ENCODE data around the gene SMOC2. TPM values are rescaled to one million over a fixed set of nuclear protein-coding genes. Genes with fewer than 3 reads are reported as not detected.

SMOC2 gene
- total and polyA plus RNA-seq, 2 of the 4 experiments (the other 2 are of a cell fraction): not detected

- Histone ChIP-seq H3K18ac (ENCODE audit: low read depth, low read length) (no peak overlapping the region), H3K56ac (ENCODE audit: extremely low read depth, insufficient read depth, low read length) (no peak overlapping the region), H3K4ac (ENCODE audit: low read depth, low read length) (no peak overlapping the region), H2BK15ac (ENCODE audit: low read depth, low read length) (no peak overlapping the region), H3K79me1 (ENCODE audit: low read depth in 1 of 2, low read length in 2 of 2) (no peaks in the 10 kb centered on the region), H4K20me1 (ENCODE audit: insufficient read depth, low read length) (no peaks in the 10 kb centered on the region), H3K4me2 (ENCODE audit: low read depth, low read length) (no peak overlapping the region), H3K9me3 (ENCODE audit: control insufficient read depth, insufficient read depth, low read length) (peaks cover 30% of the 10 kb centered on the region), H4K8ac (ENCODE audit: low read depth in 2 of 2, low read length in 2 of 2) (no peak overlapping the region), H3K36me3 (ENCODE audit: control insufficient read depth, insufficient read depth, low read length) (no peaks in the 10 kb centered on the region), H2BK120ac (ENCODE audit: low read depth, low read length) (no peak overlapping the region), H2AFZ (replicated peaks; ENCODE audit: low read length, poor library complexity) (no peak overlapping the region), H4K5ac (ENCODE audit: low read depth, low read length) (no peak overlapping the region), H3K4me3 (ENCODE audit: insufficient read depth, low read depth, low read length) (no peak overlapping the region), H3K27me3 (ENCODE audit: control insufficient read depth, insufficient read depth, low read length) (no peaks in the 10 kb centered on the region), H3K23ac (ENCODE audit: low read depth, low read length) (no peak overlapping the region), H3K14ac (replicated peaks; ENCODE audit: low read depth, low read length) (no peak overlapping the region), H2BK5ac (ENCODE audit: low read depth, low read length, poor library complexity, severe bottlenecking) (no peak overlapping the region), H4K91ac (ENCODE audit: insufficient read depth, low read depth, low read length) (no peak overlapping the region), H2AK5ac (ENCODE audit: low read depth, low read length) (no peak overlapping the region), H3K9ac (ENCODE audit: low read depth, low read length) (no peak overlapping the region), H3K27ac (ENCODE audit: insufficient read depth, low read length) (no peak overlapping the region), H2BK20ac (ENCODE audit: low read depth, low read length) (no peak overlapping the region), H3K4me1 (ENCODE audit: control insufficient read depth, insufficient read depth, low read length) (no peaks in the 10 kb centered on the region), H3K9me1 (ENCODE audit: insufficient read depth, low read length) (no peaks in the 10 kb centered on the region), H2AK9ac (replicated peaks; ENCODE audit: low read depth, low read length, poor library complexity) (no peak overlapping the region)
- in situ Hi-C loops (cut with MboI; ENCODE audit: low sequenced_read_pairs) (no loop called here), intact Hi-C loops (cut with micrococcal nuclease) (no loop called here), dilution Hi-C loops (cut with HindIII; ENCODE audit: low sequenced_read_pairs, unreplicated experiment) (no loop called here)
- CTCF ChIA-PET: no interaction called here
- BruUV-seq (replicated peaks): no TSS peak
- DNase-seq (no peak), ATAC-seq (ENCODE audit: low read depth) (no peak)
- POLR2A ChIA-PET (ENCODE audit: unreplicated experiment): no interaction called here
- no peak for TF ChIP-seq MAZ (IDR thresholded peaks at IDR 0.05; ENCODE audit: borderline replicate concordance, low read depth, low read length)
- TF ChIP-seq RCOR1 (IDR thresholded peaks at IDR 0.05; ENCODE audit: insufficient replicate concordance, low read length): no peak
- TF ChIP-seq CEBPB (IDR thresholded peaks at IDR 0.05; ENCODE audit: low read depth, low read length): no peak
- TF ChIP-seq BHLHE40 (IDR thresholded peaks at IDR 0.05; ENCODE audit: low read depth, low read length): no peak
- no peak for TF ChIP-seq CHD1 (IDR thresholded peaks at IDR 0.05; ENCODE audit: low read depth, low read length)
- TF ChIP-seq, protein P1, sequence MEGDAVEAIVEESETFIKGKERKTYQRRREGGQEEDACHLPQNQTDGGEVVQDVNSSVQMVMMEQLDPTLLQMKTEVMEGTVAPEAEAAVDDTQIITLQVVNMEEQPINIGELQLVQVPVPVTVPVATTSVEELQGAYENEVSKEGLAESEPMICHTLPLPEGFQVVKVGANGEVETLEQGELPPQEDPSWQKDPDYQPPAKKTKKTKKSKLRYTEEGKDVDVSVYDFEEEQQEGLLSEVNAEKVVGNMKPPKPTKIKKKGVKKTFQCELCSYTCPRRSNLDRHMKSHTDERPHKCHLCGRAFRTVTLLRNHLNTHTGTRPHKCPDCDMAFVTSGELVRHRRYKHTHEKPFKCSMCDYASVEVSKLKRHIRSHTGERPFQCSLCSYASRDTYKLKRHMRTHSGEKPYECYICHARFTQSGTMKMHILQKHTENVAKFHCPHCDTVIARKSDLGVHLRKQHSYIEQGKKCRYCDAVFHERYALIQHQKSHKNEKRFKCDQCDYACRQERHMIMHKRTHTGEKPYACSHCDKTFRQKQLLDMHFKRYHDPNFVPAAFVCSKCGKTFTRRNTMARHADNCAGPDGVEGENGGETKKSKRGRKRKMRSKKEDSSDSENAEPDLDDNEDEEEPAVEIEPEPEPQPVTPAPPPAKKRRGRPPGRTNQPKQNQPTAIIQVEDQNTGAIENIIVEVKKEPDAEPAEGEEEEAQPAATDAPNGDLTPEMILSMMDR (conservative IDR thresholded peaks at IDR 0.05; ENCODE audit: low read depth, low read length): no peak
- TF ChIP-seq SMC3 (IDR thresholded peaks at IDR 0.05; ENCODE audit: low read depth, low read length): no peak
- no peak for TF ChIP-seq MAFK (IDR thresholded peaks at IDR 0.05; ENCODE audit: low read depth, low read length)
- TF ChIP-seq RAD21 (IDR thresholded peaks at IDR 0.05; ENCODE audit: low read length): no peak
- TF ChIP-seq POLR2A (IDR thresholded peaks at IDR 0.05; ENCODE audit: low read depth, low read length): no peak
- TF ChIP-seq FOS (IDR thresholded peaks at IDR 0.05; ENCODE audit: low read depth, low read length): no peak
- no peak for TF ChIP-seq RFX5 (IDR thresholded peaks at IDR 0.05; ENCODE audit: low read depth, low read length)
- no peak for TF ChIP-seq ELK1 (IDR thresholded peaks at IDR 0.05; ENCODE audit: borderline replicate concordance, low read depth, low read length)
- TF ChIP-seq USF2 (IDR thresholded peaks at IDR 0.05; ENCODE audit: low read depth, low read length): no peak
- no peak for TF ChIP-seq NFE2L2 (IDR thresholded peaks at IDR 0.05; ENCODE audit: low read depth, low read length)
- no CpG with 5 or more reads among the region's 7 CpGs for WGBS, 2 experiments (ENCODE audit: extremely low coverage in 2 of 2, insufficient read length in 1 of 2)
Observed at GRCh38 chr6:168691774-168692173, 250.8 kb downstream of the SMOC2 start.

All from IMR-90 (cell line).